GM12801 (cell line): ENCODE data around the gene PARVG.

ENCODE experiments used
- TF ChIP-seq, protein P1 (sequence below): IDR thresholded peaks from one replicate; pipeline ENCODE4 v1.5.1; 2011; ENCODE audit warnings: control low read depth; ENCODE audit not compliant: insufficient read length; ENCODE audit errors: extremely low read depth

PARVG gene

GRCh38 chr22:44186121-44186510 is 5.4 kb downstream of the PARVG start:
- TF ChIP-seq, protein P1, sequence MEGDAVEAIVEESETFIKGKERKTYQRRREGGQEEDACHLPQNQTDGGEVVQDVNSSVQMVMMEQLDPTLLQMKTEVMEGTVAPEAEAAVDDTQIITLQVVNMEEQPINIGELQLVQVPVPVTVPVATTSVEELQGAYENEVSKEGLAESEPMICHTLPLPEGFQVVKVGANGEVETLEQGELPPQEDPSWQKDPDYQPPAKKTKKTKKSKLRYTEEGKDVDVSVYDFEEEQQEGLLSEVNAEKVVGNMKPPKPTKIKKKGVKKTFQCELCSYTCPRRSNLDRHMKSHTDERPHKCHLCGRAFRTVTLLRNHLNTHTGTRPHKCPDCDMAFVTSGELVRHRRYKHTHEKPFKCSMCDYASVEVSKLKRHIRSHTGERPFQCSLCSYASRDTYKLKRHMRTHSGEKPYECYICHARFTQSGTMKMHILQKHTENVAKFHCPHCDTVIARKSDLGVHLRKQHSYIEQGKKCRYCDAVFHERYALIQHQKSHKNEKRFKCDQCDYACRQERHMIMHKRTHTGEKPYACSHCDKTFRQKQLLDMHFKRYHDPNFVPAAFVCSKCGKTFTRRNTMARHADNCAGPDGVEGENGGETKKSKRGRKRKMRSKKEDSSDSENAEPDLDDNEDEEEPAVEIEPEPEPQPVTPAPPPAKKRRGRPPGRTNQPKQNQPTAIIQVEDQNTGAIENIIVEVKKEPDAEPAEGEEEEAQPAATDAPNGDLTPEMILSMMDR: no peak

GRCh38 chr22:44186737-44187136 is 6.0 kb downstream of the PARVG start:
- TF ChIP-seq, protein P1: no peak

DNA sequence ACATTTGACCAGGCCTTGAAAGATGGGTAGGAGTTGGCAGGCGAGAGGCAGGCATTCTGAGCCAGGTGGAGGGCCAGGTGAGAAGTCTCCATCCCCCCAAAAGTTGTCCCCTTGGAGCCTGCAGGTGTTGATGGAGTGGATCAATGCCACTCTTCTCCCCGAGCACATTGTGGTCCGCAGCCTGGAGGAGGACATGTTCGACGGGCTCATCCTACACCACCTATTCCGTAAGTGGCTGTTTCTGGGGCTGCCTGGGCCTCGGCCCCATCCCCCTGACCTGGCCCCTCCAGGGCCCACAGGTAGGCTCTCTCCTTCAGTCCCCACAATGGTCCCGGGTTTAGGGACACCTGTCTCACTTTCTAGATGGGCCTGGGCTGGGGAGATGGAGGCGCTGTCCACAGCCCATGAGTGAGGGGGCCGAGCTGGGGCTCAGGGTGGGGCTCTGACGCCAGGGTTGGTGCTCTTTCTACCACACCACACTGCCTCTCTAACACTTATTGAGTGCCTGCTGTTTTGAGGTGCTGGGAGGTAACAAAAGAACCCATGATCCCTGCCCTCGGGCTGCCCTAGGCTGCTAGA is 7.0 kb downstream of the PARVG start:
- TF ChIP-seq, protein P1: no peak

DNA sequence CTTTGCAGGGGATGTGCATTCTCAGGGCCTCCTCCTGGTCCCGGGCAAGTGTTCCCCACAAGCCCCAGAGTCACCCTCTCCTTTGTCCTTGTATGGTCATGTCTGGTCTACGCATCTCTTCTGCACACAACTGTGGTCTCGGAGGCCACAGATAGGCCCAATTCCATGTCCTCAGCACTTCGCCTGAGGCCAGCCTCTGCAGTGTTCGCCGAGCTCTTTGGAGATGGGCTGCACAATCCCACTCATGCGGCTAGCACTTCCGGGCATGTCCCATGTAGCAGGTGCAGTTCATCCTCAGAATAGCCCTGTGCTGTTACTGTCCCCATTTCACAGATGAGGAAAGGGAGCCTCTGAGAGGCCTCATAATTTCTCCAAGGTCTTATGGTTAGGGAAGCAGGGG is 7.6 kb downstream of the PARVG start:
- TF ChIP-seq, protein P1: no peak

DNA sequence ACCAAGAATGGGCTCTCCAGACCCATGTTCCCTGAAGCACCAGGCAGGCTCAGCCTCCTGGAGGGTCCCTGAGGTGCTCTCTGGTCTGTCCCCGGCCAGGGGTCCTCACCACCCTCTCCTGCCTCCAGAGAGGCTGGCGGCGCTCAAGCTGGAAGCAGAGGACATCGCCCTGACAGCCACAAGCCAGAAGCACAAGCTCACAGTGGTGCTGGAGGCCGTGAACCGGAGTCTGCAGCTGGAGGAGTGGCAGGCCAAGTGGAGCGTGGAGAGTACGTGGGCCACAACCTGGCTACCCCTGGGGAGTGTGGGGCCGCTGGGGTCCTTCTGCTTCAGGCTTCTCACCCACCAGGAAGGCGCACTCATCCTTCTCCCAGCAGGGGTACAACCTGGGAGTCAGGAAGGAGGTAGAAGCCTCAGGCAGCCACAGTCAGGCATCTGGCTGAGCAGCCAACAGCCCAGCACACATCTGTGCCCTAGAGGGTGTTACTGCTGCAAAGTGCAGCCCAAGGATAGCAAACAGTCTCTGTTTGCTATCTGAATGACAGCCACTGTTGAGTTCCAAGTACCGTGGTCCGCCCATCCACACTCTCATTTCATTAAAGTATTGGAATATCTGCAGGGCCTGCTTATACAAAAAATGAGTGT is 8.4 kb downstream of the PARVG start:
- TF ChIP-seq, protein P1: no peak

DNA sequence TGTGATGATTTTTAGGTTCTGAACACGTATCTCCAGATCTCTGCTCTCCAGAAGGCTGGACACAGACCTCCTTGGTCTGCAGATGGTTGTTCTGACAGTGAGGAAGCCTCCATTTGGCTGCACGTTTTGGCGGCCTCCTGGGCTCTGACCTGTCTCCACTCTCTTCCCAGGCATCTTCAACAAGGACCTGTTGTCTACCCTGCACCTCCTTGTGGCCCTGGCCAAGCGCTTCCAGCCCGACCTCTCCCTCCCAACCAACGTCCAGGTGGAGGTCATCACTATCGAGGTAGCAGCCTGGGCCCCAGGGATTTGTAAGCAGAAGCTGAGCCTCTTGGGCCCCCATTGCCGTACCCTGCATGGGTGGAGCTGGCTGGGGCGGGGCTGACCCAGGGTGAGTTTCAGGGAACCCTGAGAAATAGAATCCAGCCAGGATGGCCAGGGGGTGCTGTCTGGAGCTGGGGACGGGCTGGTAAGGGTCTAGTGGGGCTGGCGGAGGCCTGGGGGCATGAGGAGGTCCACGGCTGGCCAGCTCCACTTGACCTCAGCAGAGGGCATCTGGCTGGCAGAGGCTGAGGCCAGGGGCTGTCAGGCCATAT is 9.8 kb downstream of the PARVG start:
- TF ChIP-seq, protein P1: no peak

DNA sequence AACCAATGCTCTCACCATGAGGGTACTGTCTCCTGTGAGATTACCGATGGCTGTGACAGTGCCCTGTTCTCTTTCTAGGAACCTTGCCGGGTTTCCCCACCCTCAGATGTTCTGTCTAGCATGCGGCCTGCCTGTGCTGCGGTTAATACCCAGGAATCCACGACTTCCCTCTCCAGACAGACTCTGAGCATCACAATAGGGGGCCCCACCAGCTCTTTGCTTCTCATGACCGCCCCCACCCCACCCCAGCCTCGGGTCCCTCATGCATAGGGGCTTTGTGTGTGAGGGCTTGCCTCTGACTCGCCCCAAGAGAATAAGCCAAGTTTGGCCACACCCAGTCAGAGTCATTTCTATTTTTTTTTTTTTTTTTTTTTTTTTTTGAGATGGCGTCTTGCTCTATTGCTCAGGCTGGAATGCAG is 10.3 kb downstream of the PARVG start:
- TF ChIP-seq, protein P1: no peak
